ENCODE data around the gene TMTC1.

TMTC1 gene

GRCh38 chr12:29617407-29617803, 166.3 kb downstream of the TMTC1 start:
- no peak for DNase-seq (ENCODE audit: low read depth, low spot score)

GRCh38 chr12:29616664-29617406, 166.9 kb downstream of the TMTC1 start:
- no peak for DNase-seq (ENCODE audit: low read depth, low spot score)

- DNase-seq (ENCODE audit: low read depth, low spot score), result no peak
Measured at GRCh38 chr12:29614694-29615325, 168.9 kb downstream of the TMTC1 start.

- DNase-seq (ENCODE audit: low read depth, low spot score), result no peak
Measured at GRCh38 chr12:29612912-29613311, 170.8 kb downstream of the TMTC1 start.

- DNase-seq (ENCODE audit: low read depth, low spot score), result no peak
Measured at GRCh38 chr12:29611906-29612305, 171.8 kb downstream of the TMTC1 start.

- no peak for DNase-seq (ENCODE audit: low read depth, low spot score)
Measured at GRCh38 chr12:29610473-29611170, 173.1 kb downstream of the TMTC1 start.

GRCh38 chr12:29609431-29610215, 174.1 kb downstream of the TMTC1 start:
- DNase-seq (ENCODE audit: low read depth, low spot score), result no peak

- no peak for DNase-seq (ENCODE audit: low read depth, low spot score)
Measured at GRCh38 chr12:29608581-29608980, 175.2 kb downstream of the TMTC1 start.

GRCh38 chr12:29599381-29599780, 184.4 kb downstream of the TMTC1 start:
- DNase-seq (ENCODE audit: low read depth, low spot score), result no peak

GRCh38 chr12:29595071-29595755, 188.5 kb downstream of the TMTC1 start:
- DNase-seq (ENCODE audit: low read depth, low spot score), result no peak

- no peak for DNase-seq (ENCODE audit: low read depth, low spot score)
Measured at GRCh38 chr12:29593001-29593400, 190.7 kb downstream of the TMTC1 start.

GRCh38 chr12:29591140-29592020, 192.4 kb downstream of the TMTC1 start:
- DNase-seq (ENCODE audit: low read depth, low spot score), result no peak

- DNase-seq (ENCODE audit: low read depth, low spot score), result no peak
Measured at GRCh38 chr12:29589851-29590250, 193.9 kb downstream of the TMTC1 start.

GRCh38 chr12:29589286-29589820, 194.4 kb downstream of the TMTC1 start:
- no peak for DNase-seq (ENCODE audit: low read depth, low spot score)

GRCh38 chr12:29582677-29583272, 201.0 kb downstream of the TMTC1 start:
- no peak for DNase-seq (ENCODE audit: low read depth, low spot score)

GRCh38 chr12:29582146-29582545, 201.6 kb downstream of the TMTC1 start:
- DNase-seq (ENCODE audit: low read depth, low spot score), result no peak

GRCh38 chr12:29581631-29582030, 202.1 kb downstream of the TMTC1 start:
- no peak for DNase-seq (ENCODE audit: low read depth, low spot score)

- DNase-seq (ENCODE audit: low read depth, low spot score), result no peak
Measured at GRCh38 chr12:29580971-29581370, 202.8 kb downstream of the TMTC1 start.

- no peak for DNase-seq (ENCODE audit: low read depth, low spot score)
Measured at GRCh38 chr12:29578731-29579130, 205.0 kb downstream of the TMTC1 start.

GRCh38 chr12:29578070-29578469, 205.7 kb downstream of the TMTC1 start:
- DNase-seq (ENCODE audit: low read depth, low spot score), result no peak
